Ovary (tissue), 9 donors: Measurements from ENCODE around the gene SOSTDC1. TPM values are rescaled to one million over a fixed set of nuclear protein-coding genes. Genes with fewer than 3 reads are reported as not detected.

Experiments used
- DNase-seq, 5 donors: peaks; one replicate each; pipeline ENCODE4 v3.0.0-alpha.2; 2019 to 2020
- H3K27ac ChIP-seq, 2 donors: fragments of 200-600 bp; one replicate each; pipeline versions ENCODE4 v1.5.1 to v1.8.0; 2019 to 2022
- H3K27me3 ChIP-seq: fragments of 200-600 bp; one replicate; pipeline ENCODE4 v1.8.0; 2022
- H3K36me3 ChIP-seq: fragments of 200-600 bp; sonication (generic); one replicate; pipeline ENCODE4 v1.5.1; 2019
- H3K4me1 ChIP-seq: one replicate; pipeline ENCODE4 v1.8.1; 2013; ENCODE audit warnings: mild to moderate bottlenecking, moderate library complexity; ENCODE audit not compliant: insufficient read depth
- H3K4me3 ChIP-seq: fragments of 200-600 bp; sonication (generic); one replicate; pipeline ENCODE4 v1.5.1; 2017
- H3K9me3 ChIP-seq, 2 donors: fragments of 200-600 bp in 1 of 2; sonication (generic) in 1 of 2; one replicate each; pipeline versions ENCODE4 v1.5.1 to v1.8.1; 2013 to 2019; ENCODE audit warnings: mild to moderate bottlenecking in 1 of 2, moderate library complexity in 1 of 2
- EP300 ChIP-seq: sonication (generic); formaldehyde crosslinking; IDR thresholded peaks from one replicate; pipeline ENCODE4 v1.6.1; 2017; ENCODE audit warnings: antibody characterized with exemption
- POLR2A ChIP-seq: fragments of 450-650 bp; IDR thresholded peaks from one replicate; pipeline ENCODE4 v1.6.1; 2017; ENCODE audit warnings: antibody characterized with exemption, mild to moderate bottlenecking, moderate library complexity
- WGBS, 3 donors: extraction: QIAGEN DNeasy Blood & Tissue Kit in 1 of 3; methylation state at CpG; one replicate each; pipeline versions ENCODE4 v1.1.5 to v1.1.7; 2013 to 2017; 5-methylcytosine and 5-hydroxymethylcytosine counted together
- intact Hi-C, 4 donors: fragments of 100-400 bp; cut with DNase I; formaldehyde crosslinking; loops; one replicate each; pipeline versions ENCODE4 v1.11.0 to v1.15.1; 2022 to 2023
- polyA plus RNA-seq, 2 donors: library from polyadenylated mRNA; stranded (reverse); fragments of 200-250 nt in 1 of 2; fragments of 350-450 nt in 1 of 2; fragmentation: Illumina TruSeq in 1 of 2; extraction: RNeasy Lipid Tissue Mini Kit (QIAGEN cat#74804) in 1 of 2; gene quantifications; one replicate each; pipeline ENCODE4 v1.2.3, GENCODE V29; 2013 to 2014
- total RNA-seq, 7 donors: library from RNA; depleted of rRNA in 2 of 7; stranded (reverse); fragments of >200 nt in 2 of 7; fragmentation: NEBNext Ultra II Directional in 3 of 7; extraction: Animal tissue kit (Norgen Biotek cat#: 25700) in 3 of 7; gene quantifications; one replicate each; pipeline versions ENCODE4 v1.1.0 to v1.2.4, GENCODE V29; 2016 to 2023
- TF ChIP-seq, protein P1 (sequence below), 3 donors: fragments of 450-650 bp in 2 of 3; fragments of 200-600 bp in 1 of 3; IDR thresholded peaks; one replicate each; pipeline versions ENCODE4 v1.5.1 to v1.8.0; 2016 to 2022; ENCODE audit warnings: antibody characterized with exemption in 3 of 3, mild to moderate bottlenecking in 1 of 3
- donor health status: DM: no; HTN: no; CAD: no; lungs with moderate emphysema.
- donor health status: DM: no; HTN: no; CAD: no.
- donor health status: Bipolar disorder and iron deficiency.
- donor health status: DM: yes; HTN: yes; CAD: no.
- donor health status: DM: no; HTN: no; CAD: no.
- donor health status: DM: yes; HTN: yes; CAD: no.

Gene SOSTDC1
- total and polyA plus RNA-seq, 9 donors = 0.12 to 10.3 (median 0.60) TPM; not detected in 1

DNA sequence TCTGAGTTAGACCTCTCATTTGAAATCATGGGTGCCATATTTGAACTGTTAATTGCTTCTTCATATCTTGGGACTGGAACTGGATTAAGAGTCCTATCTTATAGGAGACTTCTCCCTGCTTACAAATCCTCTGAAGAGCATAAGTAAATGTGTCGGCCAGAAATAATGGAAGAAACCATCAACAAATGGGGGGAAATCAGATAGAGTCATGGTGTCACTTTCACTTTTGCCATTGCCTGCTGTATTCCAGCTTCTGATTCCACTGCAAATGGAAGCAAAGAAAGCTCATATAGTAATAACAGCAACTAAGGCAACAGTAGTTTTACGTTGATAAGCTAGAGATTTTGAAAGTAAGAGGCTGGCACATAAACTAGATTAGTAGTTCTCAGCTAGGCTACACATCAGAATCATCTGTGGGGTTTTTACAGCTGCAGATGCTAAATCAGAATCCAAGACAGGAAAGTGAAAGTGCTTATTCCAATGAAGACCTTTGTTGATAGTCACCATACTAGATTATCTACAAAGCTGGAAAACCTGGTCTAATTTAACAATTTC lies 31.9 kb downstream of the SOSTDC1 start:
- DNase-seq = no peak
- Histone ChIP-seq H3K27me3 (no peaks in the 10 kb centered on the region), H3K27ac (no peak overlapping the region), H3K4me1 (no peaks in the 10 kb centered on the region), H3K36me3 (no peaks in the 10 kb centered on the region), H3K4me3 (no peak overlapping the region), H3K9me3 (no peaks in the 10 kb centered on the region)
- intact Hi-C loops = no loop called here
- WGBS, 3 donors = 81 to 88% (median 83%) methylated on average over 2 of the region's 2 CpGs
- no peak for TF ChIP-seq POLR2A
- TF ChIP-seq EP300 = no peak
- TF ChIP-seq, protein P1, sequence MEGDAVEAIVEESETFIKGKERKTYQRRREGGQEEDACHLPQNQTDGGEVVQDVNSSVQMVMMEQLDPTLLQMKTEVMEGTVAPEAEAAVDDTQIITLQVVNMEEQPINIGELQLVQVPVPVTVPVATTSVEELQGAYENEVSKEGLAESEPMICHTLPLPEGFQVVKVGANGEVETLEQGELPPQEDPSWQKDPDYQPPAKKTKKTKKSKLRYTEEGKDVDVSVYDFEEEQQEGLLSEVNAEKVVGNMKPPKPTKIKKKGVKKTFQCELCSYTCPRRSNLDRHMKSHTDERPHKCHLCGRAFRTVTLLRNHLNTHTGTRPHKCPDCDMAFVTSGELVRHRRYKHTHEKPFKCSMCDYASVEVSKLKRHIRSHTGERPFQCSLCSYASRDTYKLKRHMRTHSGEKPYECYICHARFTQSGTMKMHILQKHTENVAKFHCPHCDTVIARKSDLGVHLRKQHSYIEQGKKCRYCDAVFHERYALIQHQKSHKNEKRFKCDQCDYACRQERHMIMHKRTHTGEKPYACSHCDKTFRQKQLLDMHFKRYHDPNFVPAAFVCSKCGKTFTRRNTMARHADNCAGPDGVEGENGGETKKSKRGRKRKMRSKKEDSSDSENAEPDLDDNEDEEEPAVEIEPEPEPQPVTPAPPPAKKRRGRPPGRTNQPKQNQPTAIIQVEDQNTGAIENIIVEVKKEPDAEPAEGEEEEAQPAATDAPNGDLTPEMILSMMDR (IDR thresholded peaks at IDR 0.05) = no peak

DNA sequence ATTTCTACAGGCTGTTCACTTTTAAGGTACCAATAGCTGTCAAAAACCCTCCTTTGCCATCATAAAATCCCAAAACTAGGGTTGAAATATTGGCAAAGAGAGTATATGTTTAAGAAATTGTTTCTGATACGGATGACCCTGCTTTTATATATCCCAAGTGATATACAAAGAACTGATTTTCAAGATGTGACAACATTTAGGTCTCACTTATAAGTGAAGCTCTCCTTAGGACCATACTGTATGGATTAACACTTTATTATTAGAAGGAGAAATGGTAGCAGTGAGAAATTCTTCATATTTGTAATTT lies 33.2 kb downstream of the SOSTDC1 start:
- DNase-seq = no peak
- intact Hi-C loops = no loop called here
- Histone ChIP-seq H3K36me3 (no peaks in the 10 kb centered on the region), H3K4me1 (no peaks in the 10 kb centered on the region), H3K27me3 (no peaks in the 10 kb centered on the region), H3K27ac (no peak overlapping the region), H3K4me3 (no peak overlapping the region), H3K9me3 (no peaks in the 10 kb centered on the region)
- TF ChIP-seq EP300 (no peak), POLR2A (no peak)
- TF ChIP-seq, protein P1 (IDR thresholded peaks at IDR 0.05) = no peak
- 90 to 93% (median 92%) methylated on average over 1 of the region's 1 CpG for WGBS, 3 donors

DNA sequence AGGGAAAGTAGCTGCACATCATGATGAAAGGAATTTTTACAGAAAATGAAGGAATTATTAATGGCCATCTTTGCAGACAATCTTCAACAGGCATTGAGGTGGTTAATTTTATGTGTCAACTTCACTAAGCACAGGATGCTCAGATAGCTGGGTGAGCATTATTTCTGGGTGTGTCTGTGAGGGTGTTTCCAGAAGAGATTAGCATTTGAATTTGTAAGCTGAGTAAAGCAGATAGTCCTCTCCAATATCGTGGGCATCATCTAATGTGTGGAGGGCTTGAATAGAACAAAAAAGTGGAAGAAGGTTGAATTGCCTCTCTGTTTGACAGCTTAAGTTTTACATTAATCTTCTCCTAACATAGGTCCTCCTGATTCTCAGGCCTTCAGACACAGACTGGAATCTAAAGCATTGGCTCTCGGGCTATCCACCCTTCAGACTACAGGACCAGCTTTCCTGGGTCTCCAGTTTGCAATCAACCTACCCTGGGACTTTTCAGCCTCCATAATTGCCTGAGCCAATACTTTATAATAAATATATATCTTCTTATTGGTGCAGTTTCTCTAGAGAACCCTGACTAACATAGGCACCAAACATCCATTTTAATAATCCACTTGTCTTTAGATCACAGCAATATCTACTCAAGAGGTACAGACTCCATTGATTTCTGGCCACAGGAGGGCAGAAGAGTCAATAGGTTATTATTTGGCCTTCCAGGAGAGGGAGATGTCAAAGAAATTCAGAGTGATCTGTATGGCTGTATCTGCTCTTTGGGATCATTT lies 33.7 kb downstream of the SOSTDC1 start:
- Histone ChIP-seq H3K4me3 (no peak overlapping the region), H3K9me3 (no peaks in the 10 kb centered on the region), H3K36me3 (no peaks in the 10 kb centered on the region), H3K27me3 (no peaks in the 10 kb centered on the region), H3K27ac (no peak overlapping the region), H3K4me1 (no peaks in the 10 kb centered on the region)
- no peak for DNase-seq
- intact Hi-C loops = no loop called here
- 87 to 91% (median 88%) methylated on average over 2 of the region's 2 CpGs for WGBS, 3 donors
- TF ChIP-seq POLR2A (no peak), EP300 (no peak)
- TF ChIP-seq, protein P1 (IDR thresholded peaks at IDR 0.05) = no peak

DNA sequence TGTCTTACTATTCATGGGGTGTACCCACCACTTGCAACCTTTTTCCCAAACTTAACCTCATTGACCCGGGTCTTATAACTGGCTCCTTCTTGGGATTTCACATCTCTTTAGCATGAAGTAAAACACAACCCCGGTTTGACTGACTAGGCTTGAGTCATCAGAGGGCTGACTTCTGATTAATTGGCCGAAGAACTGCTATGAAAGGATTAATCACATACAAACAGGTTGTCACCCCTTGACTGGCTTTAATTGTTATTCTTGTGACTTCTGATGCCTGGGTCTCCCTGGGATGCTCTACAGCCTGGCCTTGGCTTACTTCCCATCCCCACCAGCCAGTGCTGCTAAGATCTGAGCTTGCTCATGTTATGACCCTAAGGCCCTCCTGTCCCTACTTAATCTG lies 35.4 kb downstream of the SOSTDC1 start:
- intact Hi-C loops = no loop called here
- WGBS, 3 donors = 95 to 98% (median 95%) methylated on average over 3 of the region's 3 CpGs
- H3K4me3 ChIP-seq = no peak overlapping the region

More for the DNA sequence above, 35.4 kb downstream of the SOSTDC1 start:
- Histone ChIP-seq H3K9me3 (no peaks in the 10 kb centered on the region), H3K27me3 (no peaks in the 10 kb centered on the region), H3K36me3 (no peaks in the 10 kb centered on the region), H3K27ac (no peak overlapping the region), H3K4me1 (no peaks in the 10 kb centered on the region)
- DNase-seq = no peak
- TF ChIP-seq, protein P1 (IDR thresholded peaks at IDR 0.05) = no peak
- TF ChIP-seq EP300 = no peak
- TF ChIP-seq POLR2A = no peak
